ENCODE results near the gene PDZRN3.

GRCh38 chr3:73399666-73400253, 225.0 kb downstream of the PDZRN3 start:
- TF ChIP-seq SIN3A (IDR thresholded peaks at IDR 0.05; ENCODE audit: borderline replicate concordance, insufficient read depth, low read length) (no peak), POLR2AphosphoS5 (IDR thresholded peaks at IDR 0.05; ENCODE audit: low read depth, low read length) (no peak), TAF1 (IDR thresholded peaks at IDR 0.05; ENCODE audit: borderline replicate concordance, insufficient read depth, low read length) (no peak)
